ENCODE results near the gene PDCD4.

The PDCD4 gene

GRCh38 chr10:110931769-110932381 lies 60.1 kb downstream of the PDCD4 start:
- H3K27ac ChIP-seq, result no peak overlapping the region
- TF ChIP-seq ZFX (IDR thresholded peaks at IDR 0.05), result no peak
- TF ChIP-seq, protein P1, sequence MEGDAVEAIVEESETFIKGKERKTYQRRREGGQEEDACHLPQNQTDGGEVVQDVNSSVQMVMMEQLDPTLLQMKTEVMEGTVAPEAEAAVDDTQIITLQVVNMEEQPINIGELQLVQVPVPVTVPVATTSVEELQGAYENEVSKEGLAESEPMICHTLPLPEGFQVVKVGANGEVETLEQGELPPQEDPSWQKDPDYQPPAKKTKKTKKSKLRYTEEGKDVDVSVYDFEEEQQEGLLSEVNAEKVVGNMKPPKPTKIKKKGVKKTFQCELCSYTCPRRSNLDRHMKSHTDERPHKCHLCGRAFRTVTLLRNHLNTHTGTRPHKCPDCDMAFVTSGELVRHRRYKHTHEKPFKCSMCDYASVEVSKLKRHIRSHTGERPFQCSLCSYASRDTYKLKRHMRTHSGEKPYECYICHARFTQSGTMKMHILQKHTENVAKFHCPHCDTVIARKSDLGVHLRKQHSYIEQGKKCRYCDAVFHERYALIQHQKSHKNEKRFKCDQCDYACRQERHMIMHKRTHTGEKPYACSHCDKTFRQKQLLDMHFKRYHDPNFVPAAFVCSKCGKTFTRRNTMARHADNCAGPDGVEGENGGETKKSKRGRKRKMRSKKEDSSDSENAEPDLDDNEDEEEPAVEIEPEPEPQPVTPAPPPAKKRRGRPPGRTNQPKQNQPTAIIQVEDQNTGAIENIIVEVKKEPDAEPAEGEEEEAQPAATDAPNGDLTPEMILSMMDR (conservative IDR thresholded peaks at IDR 0.05), result no peak

DNA sequence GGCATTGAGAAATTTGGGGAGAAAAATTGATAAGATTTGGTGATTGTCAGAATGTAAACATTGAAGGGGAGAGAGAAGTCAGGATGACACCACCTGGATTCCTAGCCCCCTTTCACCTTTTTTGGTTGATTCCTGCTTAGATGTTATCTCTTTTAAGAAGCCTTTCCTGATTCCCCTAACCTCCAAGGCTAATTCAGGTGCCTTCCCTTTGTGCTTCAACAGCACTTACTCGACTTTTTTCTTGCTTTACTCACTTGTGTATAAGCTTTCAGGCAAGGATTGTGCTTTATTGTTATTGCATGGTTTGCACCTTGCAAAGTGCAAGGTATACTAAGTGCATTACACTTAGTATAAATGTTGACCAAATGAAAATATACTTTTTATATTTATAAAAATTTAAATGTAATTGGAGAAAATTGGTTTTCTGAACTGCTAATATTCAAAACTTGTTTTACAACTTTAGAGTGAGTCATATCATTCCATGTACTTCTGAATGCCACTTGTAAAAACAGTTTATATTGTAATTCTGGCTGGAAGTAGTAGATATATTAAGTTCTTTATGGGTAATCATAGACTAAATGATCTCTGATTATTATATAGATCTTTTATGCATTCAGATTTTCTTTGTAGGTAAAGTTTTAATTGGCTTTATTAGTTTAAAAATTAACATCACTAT lies 60.9 kb downstream of the PDCD4 start:
- H3K27ac ChIP-seq, result no peak overlapping the region

DNA sequence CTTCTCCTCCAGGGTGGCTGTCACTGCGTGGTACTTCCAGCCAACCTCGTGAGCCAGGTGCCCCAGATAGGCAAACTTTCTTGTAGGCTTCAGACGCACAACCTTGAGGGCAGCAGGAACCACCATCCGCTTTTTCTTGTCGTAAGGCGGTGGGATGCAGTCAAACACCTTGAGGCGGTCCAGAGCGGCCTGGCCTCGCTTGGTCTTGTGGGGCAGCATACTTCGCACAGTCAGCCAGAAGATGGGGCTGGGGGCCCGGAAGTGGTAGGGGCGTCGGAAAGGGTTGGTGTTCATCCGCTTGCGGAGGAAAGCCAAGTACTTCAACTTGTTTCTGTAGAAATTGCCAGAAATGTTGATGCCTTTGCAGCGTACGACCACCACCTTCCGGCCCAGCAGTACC lies 65.0 kb downstream of the PDCD4 start:
- H3K27ac ChIP-seq, result no peak overlapping the region
- TF ChIP-seq, protein P1 (conservative IDR thresholded peaks at IDR 0.05), result no peak
- TF ChIP-seq ZFX (IDR thresholded peaks at IDR 0.05), result no peak

More for the DNA sequence above, 60.9 kb downstream of the PDCD4 start:
- TF ChIP-seq, protein P1 (conservative IDR thresholded peaks at IDR 0.05), result no peak
- no peak for TF ChIP-seq ZFX (IDR thresholded peaks at IDR 0.05)

- TF ChIP-seq ZFX (IDR thresholded peaks at IDR 0.05), result no peak
- TF ChIP-seq, protein P1 (conservative IDR thresholded peaks at IDR 0.05), result no peak
- H3K27ac ChIP-seq, result no peak overlapping the region
Measured at GRCh38 chr10:110939419-110939818, 67.7 kb downstream of the PDCD4 start.

GRCh38 chr10:110944792-110945396 lies 73.2 kb downstream of the PDCD4 start:
- no peak overlapping the region for H3K27ac ChIP-seq

GRCh38 chr10:110946496-110946895 lies 74.8 kb downstream of the PDCD4 start:
- H3K27ac ChIP-seq, result no peak overlapping the region
- TF ChIP-seq ZFX (IDR thresholded peaks at IDR 0.05), result no peak
- TF ChIP-seq, protein P1 (conservative IDR thresholded peaks at IDR 0.05), result no peak

More at GRCh38 chr10:110944792-110945396, 73.2 kb downstream of the PDCD4 start:
- no peak for TF ChIP-seq ZFX (IDR thresholded peaks at IDR 0.05)
- TF ChIP-seq, protein P1 (conservative IDR thresholded peaks at IDR 0.05), result no peak

DNA sequence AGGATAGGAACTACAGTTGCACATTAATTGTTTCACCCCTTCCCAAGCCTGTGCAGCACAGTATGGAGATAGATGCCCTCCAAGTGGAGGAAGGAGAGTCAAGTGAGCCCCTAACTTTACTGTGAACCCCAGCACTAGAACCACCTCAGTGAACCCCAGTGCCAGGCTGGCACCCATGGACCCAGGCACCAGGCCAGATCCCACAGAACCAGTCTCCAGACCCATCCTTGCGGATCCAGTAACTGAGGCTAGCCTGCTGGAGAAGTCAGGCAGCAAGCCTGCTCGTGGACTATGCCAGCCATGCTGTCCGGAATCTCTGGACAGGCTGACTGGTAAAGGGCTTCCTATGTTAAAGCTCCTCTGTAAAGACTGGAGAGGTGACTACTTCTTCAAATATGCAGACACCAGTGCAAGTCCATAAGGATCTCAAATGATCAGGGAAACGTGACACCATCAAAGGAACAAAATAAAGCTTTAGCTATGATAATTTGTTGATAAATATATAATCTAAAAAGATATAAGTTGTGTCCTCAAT lies 75.4 kb downstream of the PDCD4 start:
- no peak overlapping the region for H3K27ac ChIP-seq
- TF ChIP-seq ZFX (IDR thresholded peaks at IDR 0.05), result no peak
- TF ChIP-seq, protein P1 (conservative IDR thresholded peaks at IDR 0.05), result no peak
